ENCODE measurements around the gene ARHGEF7. TPM values are rescaled to one million over a fixed set of nuclear protein-coding genes. Genes with fewer than 3 reads are reported as not detected.
A peak's percentile ranks its signal among the peaks of the same experiment; 100 is the strongest.

The ARHGEF7 gene
- total RNA-seq, 2 experiments from 2014 or later = 78.9 to 82.0 TPM

DNA sequence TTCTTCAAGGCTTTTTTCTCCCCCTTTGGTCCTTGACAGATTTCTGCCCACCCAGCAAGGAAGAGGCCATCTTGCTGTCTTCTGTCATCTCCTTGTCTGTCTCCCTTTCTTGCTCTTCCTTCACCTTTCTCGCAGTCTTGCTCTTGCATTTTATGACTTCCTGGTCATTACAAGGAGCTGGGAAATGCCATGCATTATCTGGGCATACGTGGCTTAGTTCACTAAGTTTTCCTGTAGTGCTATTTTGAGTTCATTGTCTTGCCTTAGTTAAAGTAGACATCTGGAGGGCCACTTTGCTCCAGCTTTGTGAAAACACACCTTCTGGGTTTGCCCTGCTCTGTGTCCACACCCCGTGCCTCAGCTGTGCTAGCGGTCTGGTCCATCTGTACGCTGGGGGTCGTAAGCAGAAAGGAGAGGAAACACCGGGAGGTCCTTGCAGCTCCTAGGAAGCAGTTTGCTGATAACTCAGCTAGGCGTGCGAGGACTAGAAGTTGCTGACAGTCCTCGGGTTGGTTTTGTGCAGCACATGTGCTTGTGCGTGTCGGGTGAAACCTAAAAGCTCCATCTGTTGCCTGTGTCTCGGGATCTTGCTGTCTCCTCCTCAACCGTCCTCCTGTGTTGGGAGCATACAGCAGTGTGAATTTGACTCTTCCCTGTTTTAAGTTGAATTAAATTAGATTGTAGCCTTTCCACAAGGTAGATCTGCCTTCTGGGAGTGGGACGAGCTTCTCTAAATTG lies 59.4 kb downstream of the ARHGEF7 start:
- Mint-ChIP-seq H3K4me1 (peaks cover 66% of the 10 kb centered on the region), H3K9me3 (peaks cover 11% of the 10 kb centered on the region), H3K4me3 (no peak overlapping the region), H3K27ac (no peak overlapping the region), H3K36me3 (peaks cover 70% of the 10 kb centered on the region), H3K27me3 (no peaks in the 10 kb centered on the region)
- DNase-seq (no peak), ATAC-seq (ENCODE audit: low read depth) (no peak)
- POLR2A ChIA-PET = no interaction called here

DNA sequence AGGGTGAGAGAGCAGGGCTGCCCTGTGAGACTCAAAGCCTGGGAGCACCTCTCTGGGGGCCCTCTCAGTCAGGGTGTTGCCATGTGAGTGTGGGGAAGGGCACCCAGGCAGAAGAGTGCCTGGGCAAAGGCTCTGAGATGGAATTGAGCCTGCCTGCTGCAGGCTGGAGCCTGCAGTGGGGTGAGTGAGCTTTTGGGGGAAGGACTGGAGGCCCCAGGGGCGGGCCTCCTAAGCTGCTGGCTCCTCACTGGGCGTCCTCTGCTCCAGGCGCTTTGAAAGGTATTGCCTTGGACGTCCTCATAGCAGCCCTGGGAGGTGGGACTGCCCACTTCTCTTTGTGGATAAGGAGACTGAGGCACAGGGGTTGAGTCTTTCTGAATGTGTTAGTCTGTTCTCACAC lies 60.3 kb downstream of the ARHGEF7 start:
- ATAC-seq (ENCODE audit: low read depth) (no peak), DNase-seq (no peak)
- Mint-ChIP-seq H3K4me3 (no peak overlapping the region), H3K27me3 (no peaks in the 10 kb centered on the region), H3K4me1 (peaks cover 72% of the 10 kb centered on the region), H3K9me3 (peaks cover 11% of the 10 kb centered on the region), H3K36me3 (peaks cover 67% of the 10 kb centered on the region), H3K27ac (peak overlapping the region; percentile 97)
- POLR2A ChIA-PET = no interaction called here

DNA sequence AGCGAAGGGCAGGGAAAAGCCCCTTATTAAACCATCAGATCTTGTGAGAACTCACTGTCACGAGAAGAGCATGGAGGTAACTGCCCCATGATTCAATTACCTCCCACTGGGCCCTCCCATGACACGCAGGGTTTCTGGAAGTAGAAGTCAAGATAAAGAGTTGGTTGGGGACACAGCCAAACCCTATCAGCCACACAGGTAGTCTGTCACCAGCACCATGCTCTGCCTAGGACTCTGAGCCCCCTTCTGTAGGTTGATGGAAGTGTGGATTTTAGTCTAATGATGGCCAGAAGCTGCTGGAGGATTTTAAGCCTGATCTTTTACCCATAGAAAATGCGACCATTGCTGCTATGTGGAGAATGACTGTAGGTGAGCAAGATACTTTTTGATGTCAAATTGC lies 60.8 kb downstream of the ARHGEF7 start:
- peaks cover 66% of the 10 kb centered on the region for H3K36me3 Mint-ChIP-seq
- POLR2A ChIA-PET = no interaction called here
- peak overlapping the region; percentile 97 for H3K27ac Mint-ChIP-seq
- H3K9me3 Mint-ChIP-seq = peaks cover 11% of the 10 kb centered on the region
- no peaks in the 10 kb centered on the region for H3K27me3 Mint-ChIP-seq
- ATAC-seq (ENCODE audit: low read depth) (no peak), DNase-seq (no peak)
- peak overlapping the region; percentile 78 for H3K4me3 Mint-ChIP-seq
- peaks cover 71% of the 10 kb centered on the region for H3K4me1 Mint-ChIP-seq

DNA sequence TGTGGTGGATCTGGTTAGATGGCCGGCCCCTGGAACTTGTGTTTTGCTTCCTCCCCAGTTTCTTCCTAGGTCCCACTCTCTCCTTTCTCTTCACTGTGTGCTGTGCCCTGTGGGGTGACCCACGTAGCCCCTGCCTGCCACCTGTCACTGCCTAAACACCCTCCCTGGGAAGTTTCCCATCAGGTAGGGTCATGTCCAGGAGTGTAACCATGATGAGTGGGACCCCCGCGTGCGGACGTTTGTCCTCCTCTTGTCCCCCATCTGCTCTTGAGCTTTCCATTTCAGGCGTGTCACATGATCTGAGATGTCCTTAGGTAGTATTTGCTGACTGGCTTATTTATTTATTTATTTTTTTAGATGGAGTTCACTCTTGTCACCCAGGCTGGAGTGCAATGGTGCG lies 61.3 kb downstream of the ARHGEF7 start:
- Mint-ChIP-seq H3K36me3 (peaks cover 69% of the 10 kb centered on the region), H3K9me3 (peaks cover 11% of the 10 kb centered on the region), H3K4me3 (peak overlapping the region; percentile 78), H3K27ac (peak overlapping the region; percentile 97), H3K4me1 (peaks cover 72% of the 10 kb centered on the region), H3K27me3 (no peaks in the 10 kb centered on the region)
- no peak for DNase-seq
- no peak for ATAC-seq (ENCODE audit: low read depth)
- POLR2A ChIA-PET = interaction anchor here (1.7 kb wide), 1 partner anchor 13 kb away, joined by 13 read pairs; no protein-coding TSS in a partner anchor

DNA sequence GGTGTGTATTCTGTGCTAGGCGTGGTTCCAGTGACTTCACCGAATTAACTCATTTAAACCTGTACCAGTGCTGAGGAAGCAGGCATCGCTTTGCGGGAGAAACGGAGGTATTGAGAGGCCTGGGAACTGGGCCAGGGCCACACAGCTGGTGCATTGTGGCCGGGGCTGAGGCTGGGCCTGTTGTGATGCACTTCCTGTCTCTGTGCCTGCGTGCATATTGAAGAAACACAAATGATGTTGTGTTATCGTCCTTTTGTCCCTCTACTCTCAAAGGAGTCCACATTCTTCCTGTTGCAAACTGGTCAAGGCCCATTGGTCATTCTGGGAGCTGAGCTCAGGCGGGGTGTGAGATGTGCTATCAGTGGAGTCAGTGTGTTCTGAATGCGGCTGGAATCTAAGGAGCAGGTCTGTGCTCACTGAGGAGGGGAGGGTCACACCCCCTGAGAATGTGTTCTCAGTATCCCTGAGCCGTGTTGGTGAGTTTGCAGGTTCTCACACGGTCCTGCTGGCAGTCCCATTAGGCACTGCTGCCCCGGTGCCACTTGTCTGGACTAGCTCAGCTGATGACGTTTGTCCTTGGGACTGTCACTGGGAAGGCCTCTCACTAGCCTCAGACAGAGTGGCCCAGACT lies 62.1 kb downstream of the ARHGEF7 start:
- ATAC-seq (ENCODE audit: low read depth) = peak; percentile 84
- POLR2A ChIA-PET = interaction anchor here (1.7 kb wide), 1 partner anchor 12 kb away, joined by 13 read pairs; no protein-coding TSS in a partner anchor
- H3K36me3 Mint-ChIP-seq = peaks cover 77% of the 10 kb centered on the region
- peak overlapping the region; percentile 97 for H3K27ac Mint-ChIP-seq
- peaks cover 13% of the 10 kb centered on the region for H3K9me3 Mint-ChIP-seq
- H3K27me3 Mint-ChIP-seq = no peaks in the 10 kb centered on the region
- peaks cover 68% of the 10 kb centered on the region for H3K4me1 Mint-ChIP-seq
- DNase-seq = peak; percentile 68
- peak overlapping the region; percentile 78 for H3K4me3 Mint-ChIP-seq

DNA sequence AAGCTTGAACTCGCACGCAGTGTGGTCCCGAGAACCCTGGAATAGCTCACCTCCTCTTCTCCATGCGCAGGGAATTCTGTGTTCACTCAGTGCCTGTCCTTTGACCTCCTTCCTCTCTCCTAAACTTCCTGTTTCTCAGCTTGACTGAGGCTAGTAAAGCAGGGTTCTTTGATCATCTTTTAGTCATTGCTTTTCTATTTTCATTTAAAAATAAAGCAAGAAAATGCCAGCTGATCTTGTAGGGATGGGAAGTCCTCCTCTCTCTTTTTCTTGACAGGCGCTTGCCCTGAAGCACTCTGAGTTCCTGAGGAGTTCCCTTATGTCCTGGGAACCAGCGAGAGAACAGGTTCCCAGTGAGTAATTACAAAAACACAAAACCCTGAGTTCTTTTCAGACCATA lies 62.8 kb downstream of the ARHGEF7 start:
- Mint-ChIP-seq H3K27ac (peak overlapping the region; percentile 97), H3K27me3 (no peaks in the 10 kb centered on the region), H3K36me3 (peaks cover 75% of the 10 kb centered on the region), H3K4me1 (peaks cover 71% of the 10 kb centered on the region), H3K9me3 (peaks cover 13% of the 10 kb centered on the region), H3K4me3 (peak overlapping the region; percentile 78)
- DNase-seq (no peak), ATAC-seq (ENCODE audit: low read depth) (no peak)
- POLR2A ChIA-PET = interaction anchor here (1.7 kb wide), 1 partner anchor 11 kb away, joined by 13 read pairs; no protein-coding TSS in a partner anchor

DNA sequence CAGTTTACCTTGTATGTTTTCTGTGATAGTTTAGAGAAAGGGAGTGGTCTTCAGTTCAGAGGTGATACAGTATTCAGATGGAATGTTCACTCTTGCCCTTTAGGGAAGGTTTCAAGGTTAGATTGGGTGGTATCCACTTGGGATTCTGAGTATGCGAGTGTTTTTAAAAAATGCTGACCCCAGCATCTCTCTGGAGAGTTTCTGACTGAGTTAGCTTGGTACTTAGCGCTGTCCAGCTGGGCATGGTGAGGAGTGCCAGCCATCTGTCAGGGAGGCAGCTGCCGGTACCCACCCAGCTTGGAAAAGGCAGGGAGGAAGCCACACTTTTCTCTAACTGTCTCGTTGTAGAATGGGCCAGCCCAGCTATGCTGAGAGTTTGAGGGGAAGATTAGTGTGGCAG lies 63.3 kb downstream of the ARHGEF7 start:
- POLR2A ChIA-PET = no interaction called here

DNA sequence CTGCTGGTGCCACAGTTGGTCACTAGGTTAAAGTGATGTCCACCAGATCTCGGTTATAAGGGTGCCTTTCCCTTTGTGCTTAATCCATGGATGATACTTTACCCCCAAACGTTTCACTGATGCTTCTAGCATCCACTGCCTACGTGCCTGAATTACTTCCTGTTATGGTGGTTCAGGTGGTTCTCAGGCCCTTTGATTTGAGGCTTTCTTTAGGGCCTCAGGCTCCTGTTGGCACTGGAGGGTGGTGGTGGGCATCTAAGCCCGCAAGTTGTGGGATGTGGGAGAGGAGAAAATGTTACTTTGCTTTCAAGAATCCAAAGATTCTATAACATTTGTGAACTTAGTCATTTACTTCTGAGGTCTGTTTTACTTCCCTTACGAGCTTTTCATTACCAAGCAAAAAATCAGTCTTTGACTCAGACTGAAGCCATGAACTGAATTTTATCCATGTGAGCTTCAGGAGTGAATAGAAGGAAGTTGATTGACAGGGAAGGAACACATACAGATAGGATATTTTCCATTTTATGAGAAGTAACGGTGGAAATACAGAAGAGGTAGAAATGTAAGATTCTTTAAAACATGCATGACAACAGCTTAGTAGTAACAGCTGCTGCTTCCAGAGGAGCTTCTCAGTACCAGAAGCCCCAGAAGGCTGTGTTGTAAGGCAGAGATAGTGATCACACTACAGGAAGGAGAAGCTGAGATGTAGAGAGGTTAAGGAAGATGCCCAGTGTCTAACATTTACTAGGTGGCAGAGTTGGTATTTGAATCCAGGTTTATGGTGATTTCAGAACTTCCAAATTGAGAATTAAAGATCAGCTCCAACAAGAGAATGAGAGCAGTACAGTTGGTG lies 65.0 kb downstream of the ARHGEF7 start:
- DNase-seq (no peak), ATAC-seq (ENCODE audit: low read depth) (peak; percentile 30)

More for the DNA sequence above, 63.3 kb downstream of the ARHGEF7 start:
- peaks cover 73% of the 10 kb centered on the region for H3K4me1 Mint-ChIP-seq
- peak overlapping the region; percentile 97 for H3K27ac Mint-ChIP-seq
- no peak for DNase-seq
- H3K9me3 Mint-ChIP-seq = peaks cover 13% of the 10 kb centered on the region
- ATAC-seq (ENCODE audit: low read depth) = no peak
- H3K36me3 Mint-ChIP-seq = peaks cover 72% of the 10 kb centered on the region
- H3K27me3 Mint-ChIP-seq = no peaks in the 10 kb centered on the region
- no peak overlapping the region for H3K4me3 Mint-ChIP-seq

DNA sequence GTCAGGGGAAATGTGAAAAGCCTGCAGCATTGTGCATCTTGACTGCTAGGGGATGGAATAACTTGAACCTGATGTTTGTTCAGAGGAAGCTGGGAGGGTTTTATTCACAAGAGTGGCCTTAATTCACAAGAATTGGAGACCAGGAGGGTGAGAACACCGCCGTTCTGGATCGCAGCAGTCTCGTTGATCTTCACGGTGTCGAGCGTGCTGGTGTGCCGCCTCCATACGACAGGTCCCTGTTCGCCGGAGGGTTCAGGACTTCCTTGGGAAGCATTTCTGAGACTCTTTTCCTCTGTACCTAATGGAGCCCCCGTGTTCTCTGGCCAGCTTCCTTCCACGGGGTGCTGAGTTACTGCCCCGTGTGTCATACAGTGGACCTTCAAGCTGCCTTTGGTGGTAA lies 66.9 kb downstream of the ARHGEF7 start:
- Mint-ChIP-seq H3K27ac (no peak overlapping the region), H3K27me3 (no peaks in the 10 kb centered on the region), H3K9me3 (peaks cover 1% of the 10 kb centered on the region), H3K4me1 (peaks cover 81% of the 10 kb centered on the region), H3K36me3 (peaks cover 49% of the 10 kb centered on the region), H3K4me3 (no peak overlapping the region)
- POLR2A ChIA-PET = no interaction called here
- DNase-seq = no peak
- no peak for ATAC-seq (ENCODE audit: low read depth)

More for the DNA sequence above, 65.0 kb downstream of the ARHGEF7 start:
- Mint-ChIP-seq H3K4me3 (peak overlapping the region; percentile 67), H3K4me1 (peaks cover 84% of the 10 kb centered on the region), H3K27ac (peak overlapping the region; percentile 92), H3K9me3 (peaks cover 6% of the 10 kb centered on the region), H3K27me3 (no peaks in the 10 kb centered on the region), H3K36me3 (peaks cover 62% of the 10 kb centered on the region)
- POLR2A ChIA-PET = interaction anchor here (1.0 to 1.1 kb wide), 2 partner anchors 9 to 18 kb away, joined by 3 to 6 read pairs; no protein-coding TSS in a partner anchor

DNA sequence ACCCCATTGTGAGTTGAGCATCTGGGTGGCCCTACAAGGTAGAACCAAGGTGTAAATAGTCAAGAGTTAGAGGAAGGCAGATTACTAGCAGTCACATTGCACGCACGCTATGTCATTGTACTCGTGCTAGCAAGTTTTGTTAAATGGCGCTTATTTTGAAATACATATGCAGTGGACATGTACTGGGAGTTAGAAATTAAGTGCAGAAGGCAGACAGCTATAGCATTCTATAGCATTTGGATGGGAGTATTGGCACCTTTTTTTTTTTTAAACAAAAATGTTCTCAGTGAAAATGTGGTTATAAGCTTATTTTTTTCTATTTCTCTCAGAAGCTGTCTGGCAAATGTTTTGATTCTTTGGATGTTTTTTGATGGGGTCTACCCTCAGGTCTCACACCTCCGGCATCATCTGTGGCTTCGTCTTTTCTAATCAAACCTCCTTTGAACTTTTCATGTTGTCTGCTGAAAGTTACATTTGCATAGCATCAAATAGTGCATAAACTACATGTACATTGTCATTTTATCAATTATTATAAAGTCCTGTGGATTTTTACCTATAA lies 68.1 kb downstream of the ARHGEF7 start:
- ATAC-seq (ENCODE audit: low read depth) (no peak), DNase-seq (no peak)
- POLR2A ChIA-PET = interaction anchor here (0.9 kb wide), 1 partner anchor 20 kb away, joined by 3 read pairs; no protein-coding TSS in a partner anchor
- no peak overlapping the region for H3K4me3 Mint-ChIP-seq
- no peaks in the 10 kb centered on the region for H3K27me3 Mint-ChIP-seq
- peaks cover 1% of the 10 kb centered on the region for H3K9me3 Mint-ChIP-seq
- H3K36me3 Mint-ChIP-seq = peaks cover 42% of the 10 kb centered on the region
- H3K27ac Mint-ChIP-seq = peak overlapping the region; percentile 54
- H3K4me1 Mint-ChIP-seq = peaks cover 81% of the 10 kb centered on the region

DNA sequence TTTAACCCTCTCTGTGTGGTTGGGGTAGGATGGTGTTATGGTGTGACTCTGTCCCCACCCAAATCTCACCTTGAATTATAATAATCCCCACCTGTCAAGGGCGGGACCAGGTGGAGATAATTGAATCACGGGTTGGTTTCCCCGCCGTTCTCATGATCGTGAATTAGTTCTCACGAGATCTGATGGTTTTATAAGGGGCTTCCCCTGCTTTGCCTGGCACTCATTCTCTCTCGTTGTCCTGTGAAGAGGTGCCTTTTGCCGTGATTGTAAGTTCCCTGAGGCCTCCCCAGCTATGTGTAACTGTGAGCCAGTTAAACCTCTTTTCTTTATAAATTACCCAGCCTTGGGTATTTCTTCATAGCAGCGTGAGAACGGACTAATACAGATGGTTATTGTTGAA lies 68.8 kb downstream of the ARHGEF7 start:
- POLR2A ChIA-PET = interaction anchor here (0.6 kb wide), 1 partner anchor 10 kb away, joined by 4 read pairs; no protein-coding TSS in a partner anchor
- Mint-ChIP-seq H3K27ac (peak overlapping the region; percentile 89), H3K36me3 (peaks cover 37% of the 10 kb centered on the region), H3K4me3 (peak overlapping the region; percentile 15), H3K27me3 (no peaks in the 10 kb centered on the region), H3K9me3 (peaks cover 1% of the 10 kb centered on the region), H3K4me1 (peaks cover 84% of the 10 kb centered on the region)
- DNase-seq = no peak
- ATAC-seq (ENCODE audit: low read depth) = no peak

DNA sequence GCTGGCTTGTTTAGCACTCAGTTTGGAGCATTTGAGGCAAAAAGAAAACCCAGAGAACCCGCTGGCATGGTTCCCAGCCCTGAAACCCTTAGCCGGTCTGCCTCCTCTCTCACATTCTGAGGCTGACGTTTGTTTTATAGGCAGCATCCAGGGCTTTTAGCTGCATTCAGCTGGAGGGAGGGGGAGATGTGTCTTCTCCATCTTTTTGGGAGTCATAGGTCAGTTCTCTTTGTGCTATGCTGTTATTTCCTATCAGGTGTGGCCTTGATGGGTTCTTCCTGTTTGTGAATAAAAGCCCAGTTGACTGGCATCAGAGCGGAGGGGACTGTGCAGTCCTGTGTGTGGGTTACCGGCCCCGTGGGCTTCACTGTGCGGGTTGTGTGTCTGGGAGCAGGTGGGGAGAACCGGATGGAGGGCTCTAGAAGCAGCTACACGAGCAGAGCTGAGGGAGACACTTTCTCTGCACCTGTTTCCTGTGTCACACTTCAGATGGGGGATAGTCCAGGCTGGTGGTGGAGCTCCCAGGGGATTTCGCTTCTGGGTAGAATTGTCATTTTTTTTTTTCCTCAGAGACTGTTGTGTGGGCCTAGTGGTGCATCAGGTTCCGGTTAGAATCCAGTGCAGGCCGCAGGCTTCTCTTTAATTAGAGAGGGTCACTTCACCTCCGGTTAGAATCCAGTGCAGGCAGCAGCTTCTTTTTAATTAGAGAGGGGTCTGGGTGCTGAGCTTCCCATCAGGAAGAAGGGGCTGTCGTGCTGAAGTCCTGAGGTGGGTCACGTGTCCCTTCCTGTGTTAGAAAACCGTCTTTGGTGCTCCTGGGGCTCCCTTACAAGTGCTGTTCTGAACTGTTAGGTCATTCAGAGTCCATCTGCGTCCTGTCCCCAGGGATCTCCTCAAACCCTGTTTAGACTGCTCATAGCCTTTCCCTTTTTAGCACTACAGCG lies 69.6 kb downstream of the ARHGEF7 start:
- Mint-ChIP-seq H3K36me3 (peaks cover 33% of the 10 kb centered on the region), H3K4me1 (peaks cover 84% of the 10 kb centered on the region), H3K9me3 (peaks cover 1% of the 10 kb centered on the region), H3K27ac (peak overlapping the region; percentile 89), H3K27me3 (no peaks in the 10 kb centered on the region), H3K4me3 (peak overlapping the region; percentile 68)
- POLR2A ChIA-PET = interaction anchor here (0.5 to 1.1 kb wide), 3 partner anchors 31 to 269 kb away, joined by 3 to 6 read pairs (median 3); no protein-coding TSS in a partner anchor
- ATAC-seq (ENCODE audit: low read depth) (peak; percentile 77), DNase-seq (peak; percentile 54)

Data from activated naive CD8-positive, alpha-beta T cell treated with anti-CD3 and anti-CD28 coated beads, Interleukin-2, amount 10 ng/mL, durations not matched to agents 7 days and 5 days (primary cell).